ENCODE results near the gene SAMD1. TPM values are rescaled to one million over a fixed set of nuclear protein-coding genes. Genes with fewer than 3 reads are reported as not detected.

Gene SAMD1
- total and polyA plus RNA-seq, 9 of the 15 experiments (the other 6 are each of a cell fraction or from before 2014, with no cell fraction given) = 2.9 to 96.0 (median 43.5) TPM

- TF ChIP-seq, protein P1, sequence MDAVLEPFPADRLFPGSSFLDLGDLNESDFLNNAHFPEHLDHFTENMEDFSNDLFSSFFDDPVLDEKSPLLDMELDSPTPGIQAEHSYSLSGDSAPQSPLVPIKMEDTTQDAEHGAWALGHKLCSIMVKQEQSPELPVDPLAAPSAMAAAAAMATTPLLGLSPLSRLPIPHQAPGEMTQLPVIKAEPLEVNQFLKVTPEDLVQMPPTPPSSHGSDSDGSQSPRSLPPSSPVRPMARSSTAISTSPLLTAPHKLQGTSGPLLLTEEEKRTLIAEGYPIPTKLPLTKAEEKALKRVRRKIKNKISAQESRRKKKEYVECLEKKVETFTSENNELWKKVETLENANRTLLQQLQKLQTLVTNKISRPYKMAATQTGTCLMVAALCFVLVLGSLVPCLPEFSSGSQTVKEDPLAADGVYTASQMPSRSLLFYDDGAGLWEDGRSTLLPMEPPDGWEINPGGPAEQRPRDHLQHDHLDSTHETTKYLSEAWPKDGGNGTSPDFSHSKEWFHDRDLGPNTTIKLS (IDR thresholded peaks at IDR 0.05; ENCODE audit: borderline replicate concordance, low read depth) = no peak; the same call in 1 of the 2 replicates
- TF ChIP-seq DNMT1 (IDR thresholded peaks at IDR 0.05) = no peak
- peak; percentile 97 for TF ChIP-seq RBFOX2 (IDR thresholded peaks at IDR 0.05; ENCODE audit: low read depth, low read length)
- TF ChIP-seq, protein P2, sequence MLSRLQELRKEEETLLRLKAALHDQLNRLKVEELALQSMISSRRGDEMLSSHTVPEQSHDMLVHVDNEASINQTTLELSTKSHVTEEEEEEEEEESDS (CRISPR knock-in tag; IDR thresholded peaks at IDR 0.05) = no peak
- no peak for TF ChIP-seq TBL1XR1 (IDR thresholded peaks at IDR 0.05; ENCODE audit: low read length in 2 of 2)
- peak; percentile 76 for TF ChIP-seq TAF1 (IDR thresholded peaks at IDR 0.05; ENCODE audit: control insufficient read depth, extremely low read depth, insufficient read depth, low read length, severe bottlenecking)
- peak; percentile 77 for TF ChIP-seq CCNT2 (IDR thresholded peaks at IDR 0.05; ENCODE audit: borderline replicate concordance, extremely low read depth, insufficient read length, low read depth, low read length)
- peak; percentile 60; the same call in 1 of the 2 replicates for TF ChIP-seq ZNF740 (CRISPR knock-in tag; IDR thresholded peaks at IDR 0.05)
- no peak for TF ChIP-seq ZNF740 (tag; IDR thresholded peaks at IDR 0.05)
- peak in 1 of 3 experiments; percentile 89; a peak in 2 of 6 replicates for TF ChIP-seq ZBTB11 (CRISPR knock-in tag; IDR thresholded peaks at IDR 0.05)
- peak; percentile 97 for TF ChIP-seq TBP (optimal IDR thresholded peaks at IDR 0.05; ENCODE audit: low read depth, low read length)
- TF ChIP-seq, protein P3, sequence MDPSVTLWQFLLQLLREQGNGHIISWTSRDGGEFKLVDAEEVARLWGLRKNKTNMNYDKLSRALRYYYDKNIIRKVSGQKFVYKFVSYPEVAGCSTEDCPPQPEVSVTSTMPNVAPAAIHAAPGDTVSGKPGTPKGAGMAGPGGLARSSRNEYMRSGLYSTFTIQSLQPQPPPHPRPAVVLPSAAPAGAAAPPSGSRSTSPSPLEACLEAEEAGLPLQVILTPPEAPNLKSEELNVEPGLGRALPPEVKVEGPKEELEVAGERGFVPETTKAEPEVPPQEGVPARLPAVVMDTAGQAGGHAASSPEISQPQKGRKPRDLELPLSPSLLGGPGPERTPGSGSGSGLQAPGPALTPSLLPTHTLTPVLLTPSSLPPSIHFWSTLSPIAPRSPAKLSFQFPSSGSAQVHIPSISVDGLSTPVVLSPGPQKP (CRISPR knock-in tag; IDR thresholded peaks at IDR 0.05) = no peak
- no peak for TF ChIP-seq RNF219 (CRISPR knock-in tag; IDR thresholded peaks at IDR 0.05)
- peak; percentile 89 for TF ChIP-seq RB1 (IDR thresholded peaks at IDR 0.05; ENCODE audit: low read depth)
- no peak for TF ChIP-seq CBFA2T3 (IDR thresholded peaks at IDR 0.05)
- TF ChIP-seq KHSRP (IDR thresholded peaks at IDR 0.05) = no peak
Measured at GRCh38 chr19:14136509-14137281, 46.1 kb upstream of the SAMD1 start, which contains the start of gene ASF1B (continued).
